Activated gamma-delta T cell treated with Interleukin-2 at 50 U/mL for 16 hours (primary cell): ENCODE data around the gene GALNT14.

ENCODE experiments used
- DNase-seq: peaks from one replicate; pipeline ENCODE4 v3.0.0-alpha.2; 2020

GALNT14 gene

DNA sequence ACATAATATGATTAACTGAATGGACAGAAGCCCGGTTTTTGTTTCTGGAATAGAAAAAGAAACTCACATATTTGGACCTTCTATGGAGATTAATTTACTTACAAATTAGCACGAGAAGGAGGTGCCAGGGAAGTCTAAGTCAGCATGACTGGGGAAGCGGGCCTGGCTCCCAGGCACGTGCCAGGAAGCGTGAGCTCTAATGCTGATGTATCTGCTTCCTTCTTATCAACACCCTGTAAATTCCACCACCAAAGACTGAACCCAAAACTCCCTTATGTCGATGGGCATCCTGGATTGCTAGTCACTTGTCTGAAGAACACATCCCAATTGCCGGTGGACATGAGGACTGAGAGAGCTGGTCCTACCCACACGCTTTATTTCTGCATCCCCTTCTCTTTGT lies 134.5 kb downstream of the GALNT14 start:
- DNase-seq: no peak

DNA sequence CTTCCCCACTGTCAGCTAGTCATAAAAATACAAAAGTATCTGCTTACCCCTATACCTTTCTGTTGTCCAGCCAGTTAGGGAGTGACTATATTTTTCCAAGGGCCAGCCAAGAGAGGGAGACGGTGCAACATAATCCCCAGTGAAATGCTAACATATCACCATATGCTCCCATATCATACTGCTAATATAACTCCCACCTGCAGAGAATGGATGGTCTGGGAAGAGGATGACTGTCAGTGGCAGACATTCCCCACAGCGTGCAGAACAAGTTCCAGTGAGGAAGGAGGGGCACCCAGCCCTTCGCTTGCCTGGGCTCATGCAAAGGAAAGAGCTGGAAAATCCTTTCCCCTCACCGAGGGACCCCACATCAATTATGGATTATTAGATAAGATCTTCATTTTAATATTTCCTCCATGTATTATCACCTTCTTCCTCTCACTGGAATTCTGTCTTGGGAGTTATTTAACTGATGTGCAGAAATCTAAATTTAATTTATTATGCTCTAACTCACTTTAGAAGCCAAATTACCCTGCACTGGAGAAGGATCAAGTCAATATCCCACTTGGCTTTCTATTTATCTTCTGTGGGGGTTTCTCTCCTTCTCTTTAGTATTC lies 135.6 kb downstream of the GALNT14 start:
- DNase-seq: no peak

DNA sequence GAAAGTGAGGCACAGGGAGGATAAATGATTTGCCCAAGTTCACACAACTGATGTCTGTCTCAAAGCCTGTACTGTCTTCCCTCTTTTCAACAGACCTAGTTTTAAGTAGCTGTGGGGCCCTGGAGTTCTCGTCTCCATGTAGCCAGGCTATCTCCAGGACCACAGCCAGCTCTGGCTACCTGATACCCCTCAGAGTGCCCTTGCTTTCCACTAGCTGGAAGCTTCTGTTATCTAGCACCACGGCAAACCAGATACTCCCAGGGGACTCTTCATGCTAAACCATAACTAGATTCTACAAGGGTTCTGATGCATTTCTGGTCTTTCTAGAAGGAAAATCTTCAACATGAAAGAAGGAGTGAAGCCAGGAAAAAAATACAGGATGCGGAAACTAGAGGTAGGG lies 137.3 kb downstream of the GALNT14 start:
- no peak for DNase-seq

DNA sequence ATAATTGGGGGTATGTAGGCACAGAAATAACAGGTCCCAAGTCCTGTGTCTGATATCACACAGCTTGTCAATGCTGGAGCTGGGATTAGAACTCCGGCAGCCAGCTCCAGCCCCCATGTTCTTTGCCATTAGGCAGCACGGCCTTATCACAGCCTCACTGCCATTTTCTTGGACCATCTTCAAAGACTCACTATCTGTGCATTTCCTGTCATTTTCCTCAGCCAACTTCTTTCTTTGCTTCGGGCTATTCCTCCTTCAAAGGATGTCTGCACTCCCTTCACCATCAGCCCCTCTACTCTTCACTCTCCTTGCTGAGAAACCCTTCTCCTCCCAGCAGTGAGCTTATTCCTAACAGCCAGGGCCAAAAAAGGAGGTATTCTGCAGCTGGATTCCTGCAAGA lies 139.6 kb downstream of the GALNT14 start:
- no peak for DNase-seq

DNA sequence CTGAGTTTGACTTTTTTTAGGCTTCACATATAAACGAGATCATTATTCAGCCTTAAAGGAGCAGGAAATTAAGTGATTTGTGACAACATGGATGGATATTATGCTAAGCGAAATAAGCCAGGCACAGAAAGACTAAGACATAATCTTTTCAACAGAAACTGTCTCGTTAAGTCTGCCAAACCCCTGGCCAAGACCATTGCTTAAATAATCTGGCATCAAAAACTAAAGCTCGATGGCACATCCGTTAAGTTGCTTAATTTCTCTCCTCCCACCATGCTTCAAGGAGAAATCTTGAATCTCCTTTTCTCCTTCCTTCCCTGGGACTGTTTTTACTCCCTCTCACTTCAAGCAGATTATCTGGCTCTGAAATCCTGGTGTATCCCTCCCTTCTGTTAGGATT lies 140.3 kb downstream of the GALNT14 start:
- DNase-seq: no peak

DNA sequence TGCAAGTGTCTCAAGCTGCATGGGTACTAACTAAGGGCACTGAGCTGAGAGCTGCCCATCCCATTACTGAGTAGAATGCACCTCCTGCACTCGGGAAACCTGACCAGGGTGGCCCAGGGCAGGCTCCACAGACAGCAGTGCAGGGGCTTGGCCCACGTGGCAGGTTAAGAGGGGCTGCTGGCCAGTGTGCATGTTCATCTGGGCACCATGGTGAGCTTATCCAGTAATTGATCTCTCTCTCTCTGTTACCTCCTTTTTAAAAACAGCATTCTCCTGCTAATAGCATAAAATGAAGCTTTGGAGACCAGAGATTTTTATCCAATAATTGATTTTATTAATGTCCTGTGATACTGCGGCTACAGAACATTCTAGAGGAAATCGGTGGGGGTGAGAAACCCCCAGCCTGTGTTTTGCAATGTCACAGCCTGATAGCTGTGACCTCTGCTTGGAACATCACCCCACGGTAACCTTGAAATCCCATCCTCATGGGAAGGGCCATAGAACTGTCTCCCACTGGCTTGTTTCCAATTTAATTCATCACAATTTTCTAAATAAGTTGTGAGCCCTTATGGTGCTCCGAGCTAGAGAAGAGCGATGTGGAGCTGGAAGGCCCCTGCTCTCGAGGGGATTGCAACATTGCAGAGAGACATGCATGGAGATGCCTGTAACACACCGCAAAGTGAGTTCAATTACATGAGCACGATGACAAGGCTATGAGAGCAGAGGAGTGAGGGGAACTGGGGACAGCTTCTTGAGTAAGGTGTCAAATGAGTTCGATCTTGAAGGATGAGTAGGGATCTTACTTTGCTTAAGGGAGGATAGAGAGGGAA lies 143.8 kb downstream of the GALNT14 start:
- DNase-seq: no peak

DNA sequence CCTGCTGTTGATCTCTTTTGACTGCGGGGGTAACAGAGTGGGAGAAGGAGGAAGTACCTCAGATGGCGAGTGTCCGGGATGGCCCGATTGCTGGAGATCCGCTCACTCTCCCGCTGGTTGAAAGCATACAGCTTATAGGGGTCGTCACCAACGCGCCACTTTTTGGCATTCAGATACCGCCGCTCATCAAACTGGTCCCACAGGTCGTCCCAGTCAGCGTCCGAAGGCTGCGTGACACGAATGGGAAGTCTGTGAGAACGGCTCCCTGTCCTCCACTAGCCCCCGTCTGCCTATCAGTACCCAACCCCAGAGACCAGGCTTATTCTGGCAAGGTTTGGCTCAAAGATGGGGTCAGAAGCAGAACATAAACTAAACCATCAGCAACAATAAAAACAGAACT lies 145.5 kb downstream of the GALNT14 start:
- no peak for DNase-seq

DNA sequence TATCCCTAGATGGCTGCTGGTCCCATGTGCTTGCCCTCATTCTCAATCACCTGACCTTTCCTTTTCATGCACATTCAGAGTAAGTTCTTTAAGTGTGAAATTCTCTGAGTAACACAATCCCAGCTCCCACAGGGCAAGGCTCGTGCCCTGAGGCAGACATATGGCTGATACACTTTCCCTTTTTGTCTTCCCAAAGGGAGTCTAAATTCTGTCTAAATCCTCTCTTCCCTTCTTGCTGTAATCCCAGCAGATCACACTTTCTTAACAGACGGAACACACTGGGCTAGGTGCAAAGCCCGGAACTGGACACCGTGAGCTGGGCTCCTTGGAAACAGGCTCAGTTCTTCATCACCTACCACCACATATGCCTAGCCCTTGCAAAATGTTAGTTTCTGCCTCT lies 147.6 kb downstream of the GALNT14 start:
- DNase-seq: no peak

DNA sequence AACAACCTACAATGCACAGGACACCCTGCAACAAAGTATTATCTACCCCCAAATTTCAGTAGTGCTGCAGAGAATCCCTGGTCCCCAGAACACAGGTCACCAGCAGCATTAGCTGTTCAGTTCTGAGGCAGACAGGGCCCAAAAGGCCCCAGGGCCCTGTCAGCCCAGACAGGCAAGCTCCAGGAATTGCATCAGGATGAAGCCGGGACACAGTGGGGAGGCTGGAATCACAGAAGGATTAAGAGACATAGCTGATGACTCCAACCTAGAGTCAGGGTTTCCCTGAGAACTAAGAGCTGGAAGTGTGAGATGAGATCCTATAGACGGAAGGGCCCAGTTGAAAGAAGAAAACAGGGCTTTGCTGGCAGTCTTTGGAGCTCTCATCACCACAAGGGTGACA lies 148.1 kb downstream of the GALNT14 start:
- no peak for DNase-seq

DNA sequence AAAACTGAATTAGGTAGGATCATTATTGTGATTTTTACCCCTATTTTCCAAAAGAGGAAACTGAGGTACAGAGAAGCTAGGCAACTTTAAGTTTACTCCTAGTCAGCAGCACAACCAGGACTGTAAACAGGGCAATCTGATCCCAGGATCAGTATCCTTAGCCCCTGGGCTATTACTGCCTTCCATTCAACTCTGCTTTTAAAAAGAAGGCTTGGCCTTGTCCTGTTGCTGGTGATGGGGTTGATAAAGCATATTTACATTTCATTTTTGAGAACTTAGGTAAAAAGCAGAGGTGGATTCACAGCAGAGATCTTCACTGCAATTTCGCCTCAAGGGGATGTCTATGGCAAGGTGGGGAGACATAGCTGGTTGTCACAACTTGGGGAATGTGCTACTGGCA lies 148.5 kb downstream of the GALNT14 start:
- DNase-seq: no peak

DNA sequence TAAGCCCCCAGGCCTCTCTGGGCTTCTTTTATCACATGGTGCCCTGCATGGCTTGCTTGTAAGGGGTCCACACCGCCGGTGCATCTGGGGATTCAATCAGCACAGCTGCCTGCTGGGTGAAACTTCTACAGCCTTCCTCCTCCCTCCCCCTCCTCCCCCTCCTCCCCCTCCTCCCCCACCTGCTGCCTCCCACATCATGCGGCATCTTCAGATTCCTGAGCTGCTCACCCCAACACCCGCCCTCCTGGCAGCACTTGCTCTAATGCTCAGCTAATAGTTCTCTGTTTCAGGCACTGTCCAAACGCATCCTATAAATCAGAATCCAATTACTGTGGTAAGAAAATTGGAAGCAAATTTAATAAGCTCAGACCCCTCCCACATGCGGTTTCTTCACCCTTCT lies 150.7 kb downstream of the GALNT14 start:
- no peak for DNase-seq

DNA sequence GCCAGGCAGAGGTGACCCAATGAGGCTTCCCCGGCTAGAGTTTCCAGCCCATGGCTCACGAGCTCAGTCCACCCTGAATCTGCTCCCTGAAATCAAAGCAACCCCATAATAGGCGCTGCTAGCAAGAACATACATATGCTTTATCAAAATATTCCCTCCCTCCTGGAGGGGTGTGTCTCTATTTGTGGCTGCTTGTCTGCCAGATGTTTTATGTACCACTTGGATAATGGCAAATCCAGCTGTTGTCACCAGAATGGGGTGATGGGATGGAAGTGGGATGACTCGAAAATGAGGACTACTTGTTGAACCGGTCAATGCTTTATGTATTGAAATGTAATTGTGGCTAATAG lies 152.0 kb downstream of the GALNT14 start:
- DNase-seq: no peak

DNA sequence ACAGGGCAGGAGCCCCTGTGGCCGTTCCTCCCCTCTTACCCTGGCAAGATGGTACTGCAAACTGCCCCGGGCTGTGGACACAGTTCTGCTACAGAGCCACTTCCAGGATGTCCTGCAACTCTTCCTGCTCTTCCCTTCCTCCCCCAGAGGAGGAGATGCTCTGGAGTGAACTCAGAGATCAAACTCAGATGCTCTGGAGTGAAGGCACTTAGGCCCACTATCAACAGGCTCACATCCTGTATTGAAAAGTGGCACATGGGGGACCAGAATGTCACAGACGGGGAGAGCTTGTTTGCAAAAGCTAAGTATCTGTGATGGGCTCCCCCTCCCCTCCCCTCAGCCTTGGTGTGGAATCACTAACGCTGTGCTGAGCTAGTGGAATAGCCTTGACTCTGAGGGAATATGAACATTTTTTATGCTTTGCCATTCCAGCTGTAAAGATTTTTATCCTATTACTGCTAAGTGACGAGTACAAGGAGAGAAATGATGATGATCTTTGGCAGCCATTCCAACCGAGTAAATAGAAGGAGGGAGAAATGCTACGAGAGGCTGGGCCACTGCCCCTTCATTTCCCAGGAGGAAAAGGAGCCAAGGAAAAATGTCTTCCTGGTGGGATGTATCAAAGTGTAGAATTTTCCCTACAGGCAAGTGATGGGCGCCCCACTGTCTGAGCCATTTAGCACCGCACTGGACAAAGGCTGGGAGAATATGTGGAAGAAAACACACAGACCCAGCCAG lies 152.6 kb downstream of the GALNT14 start:
- no peak for DNase-seq

DNA sequence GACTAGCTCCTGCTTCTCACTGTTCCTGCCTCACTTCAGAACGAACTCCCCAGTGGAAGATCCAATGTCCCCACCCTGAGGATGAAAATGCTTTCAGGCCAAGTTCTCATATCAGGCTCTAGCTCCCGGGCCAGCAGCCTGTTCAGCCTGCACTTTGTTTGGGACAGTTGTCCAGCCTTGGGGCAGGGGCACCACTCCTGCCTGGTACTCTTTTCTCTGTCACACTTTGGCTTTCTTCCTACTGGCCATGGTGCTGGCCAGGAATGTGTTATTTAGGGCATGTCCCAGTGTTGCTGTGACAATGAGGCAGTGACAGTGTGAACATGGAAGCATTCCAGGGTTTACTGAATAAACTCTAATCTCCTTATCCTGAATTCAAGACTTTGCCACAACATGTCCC lies 154.1 kb downstream of the GALNT14 start:
- DNase-seq: no peak

DNA sequence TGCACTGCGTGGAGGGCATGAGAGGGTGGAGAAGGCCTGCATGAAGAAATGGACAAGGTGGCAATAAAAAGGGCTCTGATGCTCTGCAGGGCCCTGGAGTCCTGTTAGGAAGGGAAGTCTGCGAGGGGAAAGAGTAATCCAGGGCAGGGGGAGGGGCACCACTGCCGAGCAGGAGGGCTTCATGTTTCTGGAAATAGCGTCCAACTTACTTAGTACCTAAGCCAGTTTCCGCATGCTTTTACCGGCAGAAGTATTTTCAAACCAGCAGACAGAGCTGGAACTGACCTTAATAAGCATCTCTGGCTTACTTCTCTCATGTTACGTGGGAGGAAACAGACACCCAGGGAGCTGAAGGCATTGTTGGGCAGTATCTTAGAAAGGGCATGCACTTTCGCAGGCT lies 156.7 kb downstream of the GALNT14 start:
- DNase-seq: no peak

DNA sequence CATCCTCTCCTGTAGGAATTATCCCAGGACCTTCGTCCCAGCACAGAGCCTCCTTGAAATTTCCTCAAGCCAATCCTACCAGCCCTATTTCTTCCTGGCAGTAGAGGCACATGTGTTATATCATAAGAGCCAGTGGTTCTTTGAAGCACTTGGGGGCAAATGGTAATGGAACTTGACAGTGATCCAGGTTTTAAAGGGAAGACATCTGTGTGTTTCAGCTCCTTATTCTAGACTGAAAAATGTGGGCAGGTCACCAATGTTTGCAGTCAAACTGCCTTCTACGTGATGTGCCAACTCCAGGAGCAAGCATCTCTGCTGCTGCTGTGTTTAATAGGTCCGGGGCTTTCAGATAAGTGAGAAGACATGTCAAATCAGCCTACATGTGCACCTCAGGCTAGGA lies 157.1 kb downstream of the GALNT14 start:
- no peak for DNase-seq

DNA sequence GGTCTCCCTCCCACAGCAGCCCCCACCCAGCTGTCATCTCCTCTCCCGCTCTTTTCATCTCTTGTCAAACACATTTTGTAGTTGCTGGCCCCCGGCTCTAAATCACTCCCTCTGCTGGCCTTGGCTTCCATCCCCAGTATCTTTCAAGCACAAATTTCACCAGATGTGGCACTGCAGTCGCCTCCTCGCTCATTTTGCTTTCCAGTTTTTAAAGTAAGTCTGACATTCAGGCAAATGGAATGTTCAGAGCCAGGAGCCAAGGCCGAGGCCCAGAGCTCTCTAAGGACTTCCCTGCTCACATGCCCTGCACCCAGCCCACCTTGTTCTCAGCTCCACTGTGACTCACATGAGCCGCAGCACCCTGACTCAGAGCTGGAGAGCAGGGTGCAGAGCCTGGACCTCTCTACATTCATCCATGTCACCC lies 158.4 kb downstream of the GALNT14 start:
- no peak for DNase-seq

DNA sequence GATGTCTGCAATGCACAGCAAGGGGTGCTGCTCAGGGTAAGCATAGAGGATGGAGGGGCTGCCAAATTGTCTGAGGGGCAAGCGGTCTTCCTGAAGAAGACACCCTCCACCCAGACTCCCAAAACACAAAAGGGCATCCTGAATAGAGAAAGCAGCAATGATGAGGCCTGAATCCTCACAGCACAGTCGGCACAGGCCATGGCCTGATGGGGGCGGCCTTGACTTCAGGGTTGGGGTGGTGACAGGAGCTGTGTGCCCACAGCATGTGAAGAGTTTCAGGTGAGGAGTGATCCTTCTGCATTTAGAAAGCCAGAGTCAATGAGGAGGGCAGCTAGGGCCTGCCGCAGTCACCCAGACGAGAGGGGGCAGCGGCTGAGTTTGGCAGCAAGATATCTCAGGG lies 159.4 kb downstream of the GALNT14 start:
- DNase-seq: no peak

DNA sequence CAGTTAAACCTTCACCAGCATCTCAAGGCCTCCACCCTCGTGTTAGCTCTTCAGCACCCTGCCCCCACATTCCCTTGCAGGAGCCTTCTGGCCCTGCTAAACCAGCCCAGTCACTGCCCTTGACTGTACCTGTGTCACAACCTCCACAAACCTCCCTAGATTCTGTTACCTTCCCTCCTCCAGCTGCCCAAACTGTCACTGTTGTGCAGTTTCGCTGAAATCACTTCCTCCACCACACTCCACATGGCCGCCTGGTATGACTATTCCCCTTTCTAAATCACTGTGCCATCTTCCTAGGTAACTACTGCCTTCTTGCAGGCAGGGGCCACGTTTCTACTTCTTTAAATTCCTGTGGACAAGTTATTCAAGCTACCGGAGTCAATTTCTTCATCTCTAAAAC lies 160.2 kb downstream of the GALNT14 start:
- no peak for DNase-seq

DNA sequence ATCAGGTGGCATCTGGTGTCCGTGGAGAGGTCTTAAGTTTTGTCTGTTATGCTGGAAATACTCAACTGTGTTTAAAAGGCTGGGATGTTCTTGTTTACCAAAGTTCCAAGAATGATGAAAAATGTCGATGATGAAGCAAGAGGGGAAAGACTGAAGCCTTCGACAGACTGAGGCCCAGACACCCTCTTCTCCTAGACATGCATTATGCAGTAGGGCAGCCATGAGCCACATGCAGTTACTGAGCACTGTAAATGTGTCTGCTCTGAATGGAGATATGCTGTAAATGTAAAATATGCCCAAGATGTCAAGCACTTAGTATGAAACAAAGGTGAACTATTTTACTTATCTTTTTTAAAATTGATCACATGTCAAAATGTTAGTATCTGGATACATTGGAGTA lies 163.1 kb downstream of the GALNT14 start:
- DNase-seq: no peak

DNA sequence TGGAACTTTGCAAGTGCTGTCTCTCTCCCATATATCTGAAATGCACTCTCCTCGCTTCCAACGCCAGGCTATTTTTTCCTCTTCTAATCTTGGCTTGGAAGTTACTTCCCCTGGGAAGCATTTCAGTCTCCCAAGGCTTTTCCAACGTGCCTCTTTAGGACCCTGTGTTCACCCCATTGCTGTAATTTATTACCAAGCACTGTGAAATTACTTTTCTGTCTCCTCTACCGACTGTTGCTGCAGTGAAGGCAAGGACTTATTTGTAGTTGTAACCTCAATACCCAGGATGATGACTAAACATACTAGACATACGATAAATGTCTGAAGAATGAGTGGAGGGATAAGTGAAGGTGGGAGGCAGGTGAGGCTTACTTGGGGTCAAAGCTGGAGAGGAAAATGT lies 163.7 kb downstream of the GALNT14 start:
- no peak for DNase-seq

DNA sequence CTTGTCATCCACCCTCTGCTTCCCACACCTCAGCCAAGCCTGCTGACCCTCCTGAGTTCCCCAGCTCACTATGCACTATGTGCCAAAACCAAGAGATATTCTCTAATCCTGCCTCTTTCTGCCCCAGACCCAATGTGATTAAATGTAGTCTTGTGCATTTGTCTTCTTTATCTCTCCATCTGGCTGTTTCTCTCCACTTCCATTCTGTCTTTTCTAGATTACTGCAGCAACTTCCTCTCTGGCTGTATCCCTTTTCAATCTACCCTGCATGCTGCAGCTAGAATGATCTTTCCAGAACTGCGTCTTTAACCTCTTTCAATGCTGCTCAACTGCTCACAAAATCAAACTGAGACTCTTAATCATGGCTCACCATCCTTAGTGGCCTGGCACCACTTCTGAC lies 164.1 kb downstream of the GALNT14 start:
- no peak for DNase-seq

DNA sequence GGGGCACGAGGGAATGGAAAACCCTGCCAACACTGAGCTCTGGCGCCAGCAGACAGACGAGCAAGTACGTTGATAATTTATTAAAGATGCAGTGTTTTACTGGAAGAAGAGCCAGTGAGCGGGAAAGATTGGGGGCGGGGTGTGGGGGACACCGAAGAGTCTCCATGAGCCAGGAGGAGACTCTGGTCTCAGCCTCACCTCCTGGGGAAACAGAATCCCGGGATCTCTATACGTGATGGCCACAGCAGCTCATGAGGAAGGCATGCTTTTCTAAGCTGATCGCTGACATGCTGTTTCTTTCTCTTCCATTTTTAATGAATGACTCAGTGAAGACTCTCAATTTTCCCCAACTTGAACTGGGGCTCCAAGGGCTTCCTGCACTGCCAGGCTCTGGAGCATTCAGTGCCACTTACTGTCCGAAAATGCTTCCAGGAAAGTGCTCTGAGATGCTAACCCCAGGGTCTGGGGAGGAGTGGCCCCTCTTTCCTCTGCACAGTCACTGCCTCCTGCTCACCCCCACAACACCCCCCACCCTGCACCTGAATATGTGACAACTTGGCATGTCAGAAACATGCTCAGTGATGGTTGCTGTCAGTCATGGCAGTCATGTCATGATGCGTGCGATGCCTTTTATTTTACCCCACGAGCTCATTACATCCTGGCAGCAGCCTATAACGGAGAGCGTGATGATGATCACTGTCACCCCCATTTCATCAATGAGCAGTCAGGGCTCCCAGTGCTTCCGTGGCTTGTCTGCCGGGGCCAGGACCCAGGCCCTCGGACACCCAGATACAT lies 166.8 kb downstream of the GALNT14 start:
- DNase-seq: no peak
